Tibial nerve (tissue), 4 donors: ENCODE measurements around the gene ADRA2B. TPM values are rescaled to one million over a fixed set of nuclear protein-coding genes. Genes with fewer than 3 reads are reported as not detected.

Experiments used
- DNase-seq, 2 donors: peaks; one replicate each; pipeline ENCODE4 v3.0.0-alpha.2; 2019; ENCODE audit warnings: low spot score in 2 of 2
- H3K27ac ChIP-seq, 4 donors: fragments of 200-600 bp; sonication (generic) in 3 of 4; one replicate each; pipeline ENCODE4 v1.5.1; 2017 to 2019; ENCODE audit warnings: mild to moderate bottlenecking in 1 of 4
- H3K27me3 ChIP-seq, 2 donors: fragments of 200-600 bp; sonication (generic) in 1 of 2; one replicate each; pipeline versions ENCODE4 v1.5.1 to v1.6.0; 2017 to 2019
- H3K36me3 ChIP-seq, 3 donors: fragments of 200-600 bp; sonication (generic); one replicate each; pipeline ENCODE4 v1.5.1; 2018 to 2019
- H3K4me1 ChIP-seq, 4 donors: fragments of 200-600 bp; sonication (generic) in 3 of 4; one replicate each; pipeline ENCODE4 v1.5.1; 2017 to 2019
- H3K4me3 ChIP-seq, 4 donors: fragments of 200-600 bp; sonication (generic) in 3 of 4; one replicate each; pipeline ENCODE4 v1.5.1; 2017 to 2019; ENCODE audit warnings: mild to moderate bottlenecking in 1 of 4, moderate library complexity in 1 of 4
- H3K9me3 ChIP-seq, 4 donors: fragments of 200-600 bp; sonication (generic) in 3 of 4; one replicate each; pipeline ENCODE4 v1.5.1; 2017 to 2019
- CTCF ChIP-seq, 5 experiments: fragments of 200-600 bp in 3 of 5; fragments of 450-650 bp in 2 of 5; sonication (generic) in 3 of 5; IDR thresholded peaks; one replicate each; pipeline ENCODE4 v1.5.1; 2016 to 2019; ENCODE audit warnings: antibody characterized with exemption in 5 of 5, mild to moderate bottlenecking in 3 of 5, moderate library complexity in 2 of 5
- EP300 ChIP-seq, 2 donors: sonication (generic); formaldehyde crosslinking; IDR thresholded peaks; one replicate each; pipeline ENCODE4 v1.6.1; 2017; ENCODE audit warnings: antibody characterized with exemption in 2 of 2, mild to moderate bottlenecking in 1 of 2
- POLR2A ChIP-seq, 2 donors: fragments of 450-650 bp; IDR thresholded peaks; one replicate each; pipeline ENCODE4 v1.6.1; 2017; ENCODE audit warnings: antibody characterized with exemption in 2 of 2, mild to moderate bottlenecking in 2 of 2, moderate library complexity in 2 of 2
- WGBS, 2 donors: methylation state at CpG; one replicate each; pipeline ENCODE4 v1.1.5; 2018; 5-methylcytosine and 5-hydroxymethylcytosine counted together
- total RNA-seq, 4 donors: library from RNA; depleted of rRNA; stranded (reverse); fragments of >200 nt; gene quantifications; one replicate each; pipeline ENCODE4 v1.1.0, GENCODE V29; 2016

Gene ADRA2B
- total RNA-seq, 4 donors from 2014 or later, result 2.1 to 5.0 (median 4.7) TPM

GRCh38 chr2:96137321-96138178 is 21.2 kb upstream of the ADRA2B start:
- Histone ChIP-seq H3K4me1 (no peaks in the 10 kb centered on the region), H3K36me3 (no peaks in the 10 kb centered on the region), H3K27ac (no peak overlapping the region), H3K4me3 (no peak overlapping the region), H3K27me3 (peaks cover 0 to 5% of the 10 kb centered on the region in 2 donors), H3K9me3 (no peaks in the 10 kb centered on the region)
- DNase-seq, result no peak
- 71 to 81% methylated on average over 11 to 14 of the region's 15 CpGs for WGBS, 2 donors
- no peak for TF ChIP-seq POLR2A (IDR thresholded peaks at IDR 0.05)

- H3K4me1 ChIP-seq, result no peaks in the 10 kb centered on the region
- H3K27ac ChIP-seq, result no peak overlapping the region
- no peaks in the 10 kb centered on the region for H3K9me3 ChIP-seq
- no peak for DNase-seq
- H3K4me3 ChIP-seq, result no peak overlapping the region
- 79 to 87% methylated on average over 8 of the region's 8 CpGs for WGBS, 2 donors
- TF ChIP-seq POLR2A (IDR thresholded peaks at IDR 0.05) (no peak), CTCF (IDR thresholded peaks at IDR 0.05) (no peak), EP300 (IDR thresholded peaks at IDR 0.05) (no peak)
- H3K27me3 ChIP-seq, result peaks cover 0 to 5% of the 10 kb centered on the region in 2 donors
- H3K36me3 ChIP-seq, result no peaks in the 10 kb centered on the region
Measured at GRCh38 chr2:96136129-96136720, 19.9 kb upstream of the ADRA2B start.

GRCh38 chr2:96135621-96136020 is 19.2 kb upstream of the ADRA2B start:
- 81% methylated on average over 5 of the region's 5 CpGs for WGBS, 2 donors
- peaks cover 0 to 5% of the 10 kb centered on the region in 2 donors for H3K27me3 ChIP-seq
- no peak for TF ChIP-seq POLR2A (IDR thresholded peaks at IDR 0.05)
- no peak for TF ChIP-seq EP300 (IDR thresholded peaks at IDR 0.05)
- no peak for TF ChIP-seq CTCF (IDR thresholded peaks at IDR 0.05)
- H3K4me3 ChIP-seq, result no peak overlapping the region
- no peaks in the 10 kb centered on the region for H3K9me3 ChIP-seq
- no peaks in the 10 kb centered on the region for H3K36me3 ChIP-seq
- no peaks in the 10 kb centered on the region for H3K4me1 ChIP-seq
- no peak for DNase-seq
- H3K27ac ChIP-seq, result no peak overlapping the region

- Histone ChIP-seq H3K36me3 (no peaks in the 10 kb centered on the region), H3K27me3 (peaks cover 0 to 5% of the 10 kb centered on the region in 2 donors), H3K9me3 (no peaks in the 10 kb centered on the region), H3K27ac (no peak overlapping the region), H3K4me3 (no peak overlapping the region), H3K4me1 (no peaks in the 10 kb centered on the region)
- no peak for DNase-seq
- 79 to 83% methylated on average over 9 of the region's 9 CpGs for WGBS, 2 donors
- TF ChIP-seq EP300 (IDR thresholded peaks at IDR 0.05) (no peak), POLR2A (IDR thresholded peaks at IDR 0.05) (no peak), CTCF (IDR thresholded peaks at IDR 0.05) (no peak)
Measured at GRCh38 chr2:96135171-96135570, 18.8 kb upstream of the ADRA2B start.

GRCh38 chr2:96134421-96134820 is 18.1 kb upstream of the ADRA2B start:
- no peak overlapping the region for H3K4me3 ChIP-seq
- H3K9me3 ChIP-seq, result no peaks in the 10 kb centered on the region
- H3K27ac ChIP-seq, result no peak overlapping the region
- WGBS, 2 donors, result 85 to 89% methylated on average over 6 to 11 of the region's 11 CpGs
- TF ChIP-seq POLR2A (IDR thresholded peaks at IDR 0.05), result no peak
- TF ChIP-seq EP300 (IDR thresholded peaks at IDR 0.05), result no peak
- no peak for TF ChIP-seq CTCF (IDR thresholded peaks at IDR 0.05)
- no peaks in the 10 kb centered on the region for H3K4me1 ChIP-seq
- H3K36me3 ChIP-seq, result no peaks in the 10 kb centered on the region
- peaks cover 0 to 5% of the 10 kb centered on the region in 2 donors for H3K27me3 ChIP-seq
- no peak for DNase-seq
